MCF 10A (cell line): ENCODE data around the gene ADAM12. TPM values are rescaled to one million over a fixed set of nuclear protein-coding genes. Genes with fewer than 3 reads are reported as not detected.

ENCODE experiments used
- BruUV-seq: library from RNA; stranded (reverse); fragments of 400-500 nt; replicated peaks from 2 replicates; lab custom pipeline; 2021; lab: Mats Ljungman, UMichigan
- CTCF ChIA-PET: fragments of 300-600 bp; sonication (Branson Sonifier 250); formaldehyde crosslinking; extraction: SDS; loops from one replicate; lab custom pipeline; 2021; ENCODE audit warnings: antibody characterized with exemption, inconsistent platforms; lab: Yijun Ruan, JAX
- POLR2A ChIA-PET: fragments of 300-600, 350-650 bp; sonication (Branson Sonifier 250); formaldehyde crosslinking; extraction: SDS; loops from one replicate; lab custom pipeline; 2020; ENCODE audit warnings: antibody characterized with exemption, inconsistent platforms; lab: Yijun Ruan, JAX
- DNase-seq: peaks from one replicate; pipeline ENCODE4 v3.0.0-alpha.2; 2018; ENCODE audit not compliant: unreplicated experiment
- H3K27ac Mint-ChIP-seq: one replicate; pipeline ENCODE4 v1.8.0; 2022; ENCODE audit warnings: mild to moderate bottlenecking, low read depth, mixed read lengths; ENCODE audit not compliant: unreplicated experiment
- H3K27me3 Mint-ChIP-seq: one replicate; pipeline ENCODE4 v1.8.0; 2022; ENCODE audit warnings: mixed read lengths; ENCODE audit not compliant: insufficient read depth, unreplicated experiment
- H3K36me3 Mint-ChIP-seq: one replicate; pipeline ENCODE4 v1.8.0; 2022; ENCODE audit warnings: mild to moderate bottlenecking, moderate library complexity, mixed read lengths; ENCODE audit not compliant: insufficient read depth, unreplicated experiment
- H3K4me1 Mint-ChIP-seq: one replicate; pipeline ENCODE4 v1.8.0; 2022; ENCODE audit warnings: mixed read lengths; ENCODE audit not compliant: insufficient read depth, unreplicated experiment
- H3K4me3 Mint-ChIP-seq: one replicate; pipeline ENCODE4 v1.8.0; 2022; ENCODE audit warnings: mild to moderate bottlenecking, moderate library complexity, mixed read lengths; ENCODE audit not compliant: unreplicated experiment
- H3K9me3 Mint-ChIP-seq: one replicate; pipeline ENCODE4 v1.8.0; 2022; ENCODE audit warnings: mixed read lengths; ENCODE audit not compliant: unreplicated experiment
- intact Hi-C: fragments of 100-400 bp; cut with micrococcal nuclease; formaldehyde crosslinking; loops from 2 replicates; pipeline ENCODE4 v1.14.1; 2022
- total RNA-seq: library from RNA; stranded (reverse); gene quantifications from 2 replicates; pipeline ENCODE4 v1.2.3, GENCODE V29; 2022
- TF ChIP-seq, protein P1 (sequence below): fragments of 200-600 bp; IDR thresholded peaks from one replicate; pipeline ENCODE4 v1.8.0; 2022; ENCODE audit warnings: antibody characterized with exemption, mild to moderate bottlenecking; ENCODE audit not compliant: unreplicated experiment

Gene ADAM12
- total RNA-seq, 1 experiment from 2014 or later: 2.2 TPM

- Mint-ChIP-seq H3K9me3 (no peaks in the 10 kb centered on the region), H3K27ac (no peak overlapping the region), H3K4me1 (no peaks in the 10 kb centered on the region), H3K36me3 (no peaks in the 10 kb centered on the region), H3K27me3 (no peaks in the 10 kb centered on the region), H3K4me3 (no peak overlapping the region)
- ChIA-PET POLR2A (no interaction called here), CTCF (no interaction called here)
- no TSS peak for BruUV-seq
- intact Hi-C loops: no loop called here
- DNase-seq: no peak
- TF ChIP-seq, protein P1, sequence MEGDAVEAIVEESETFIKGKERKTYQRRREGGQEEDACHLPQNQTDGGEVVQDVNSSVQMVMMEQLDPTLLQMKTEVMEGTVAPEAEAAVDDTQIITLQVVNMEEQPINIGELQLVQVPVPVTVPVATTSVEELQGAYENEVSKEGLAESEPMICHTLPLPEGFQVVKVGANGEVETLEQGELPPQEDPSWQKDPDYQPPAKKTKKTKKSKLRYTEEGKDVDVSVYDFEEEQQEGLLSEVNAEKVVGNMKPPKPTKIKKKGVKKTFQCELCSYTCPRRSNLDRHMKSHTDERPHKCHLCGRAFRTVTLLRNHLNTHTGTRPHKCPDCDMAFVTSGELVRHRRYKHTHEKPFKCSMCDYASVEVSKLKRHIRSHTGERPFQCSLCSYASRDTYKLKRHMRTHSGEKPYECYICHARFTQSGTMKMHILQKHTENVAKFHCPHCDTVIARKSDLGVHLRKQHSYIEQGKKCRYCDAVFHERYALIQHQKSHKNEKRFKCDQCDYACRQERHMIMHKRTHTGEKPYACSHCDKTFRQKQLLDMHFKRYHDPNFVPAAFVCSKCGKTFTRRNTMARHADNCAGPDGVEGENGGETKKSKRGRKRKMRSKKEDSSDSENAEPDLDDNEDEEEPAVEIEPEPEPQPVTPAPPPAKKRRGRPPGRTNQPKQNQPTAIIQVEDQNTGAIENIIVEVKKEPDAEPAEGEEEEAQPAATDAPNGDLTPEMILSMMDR: no peak
These were observed 45.6 kb downstream of the ADAM12 start for GRCh38 chr10:126342680-126343079.

GRCh38 chr10:126341491-126341890 lies 46.8 kb downstream of the ADAM12 start:
- H3K27me3 Mint-ChIP-seq: no peaks in the 10 kb centered on the region
- intact Hi-C loops: no loop called here
- no peak overlapping the region for H3K4me3 Mint-ChIP-seq
- H3K4me1 Mint-ChIP-seq: no peaks in the 10 kb centered on the region
- BruUV-seq: no TSS peak
- ChIA-PET POLR2A (interaction anchor here (0.6 kb wide), 1 partner anchor 139 kb away, joined by 3 read pairs; no protein-coding TSS in a partner anchor), CTCF (no interaction called here)
- H3K36me3 Mint-ChIP-seq: no peaks in the 10 kb centered on the region
- H3K27ac Mint-ChIP-seq: no peak overlapping the region
- TF ChIP-seq, protein P1: no peak
- DNase-seq: no peak
- no peaks in the 10 kb centered on the region for H3K9me3 Mint-ChIP-seq

DNA sequence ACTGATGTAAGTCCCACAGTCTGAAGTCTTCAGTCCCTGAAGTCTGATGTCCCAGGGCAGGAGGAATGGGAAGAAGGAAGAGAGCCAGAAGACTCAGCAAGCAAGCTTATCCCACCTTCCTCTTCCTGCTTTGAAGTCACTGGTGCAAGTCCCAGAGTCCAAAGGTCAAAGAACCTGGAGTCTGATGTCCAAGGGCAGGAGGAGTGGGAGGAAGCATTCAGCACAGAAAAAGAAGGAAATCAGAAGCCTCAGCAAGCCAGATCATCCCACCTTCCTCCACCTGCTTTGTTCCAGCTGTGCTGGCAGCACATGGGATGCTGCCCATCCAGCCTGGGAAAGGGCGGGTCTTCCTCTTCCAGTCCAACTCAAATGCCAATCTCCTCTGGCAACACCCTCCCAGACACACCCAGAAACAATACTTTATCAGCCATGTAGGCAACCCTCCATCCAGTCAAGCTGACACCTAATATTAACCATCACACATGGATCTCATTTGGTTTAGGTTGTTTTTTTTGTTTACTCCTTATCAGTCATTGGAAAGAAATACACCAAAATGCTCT lies 50.9 kb downstream of the ADAM12 start:
- ChIA-PET POLR2A (no interaction called here), CTCF (interaction anchor here (0.6 kb wide), 1 partner anchor 1001 kb away, joined by 4 read pairs; no protein-coding TSS in a partner anchor)
- Mint-ChIP-seq H3K4me3 (no peak overlapping the region), H3K27me3 (no peaks in the 10 kb centered on the region), H3K36me3 (no peaks in the 10 kb centered on the region), H3K9me3 (no peaks in the 10 kb centered on the region), H3K4me1 (no peaks in the 10 kb centered on the region), H3K27ac (no peak overlapping the region)
- intact Hi-C loops: no loop called here
- TF ChIP-seq, protein P1: no peak
- no peak for DNase-seq
- no TSS peak for BruUV-seq

DNA sequence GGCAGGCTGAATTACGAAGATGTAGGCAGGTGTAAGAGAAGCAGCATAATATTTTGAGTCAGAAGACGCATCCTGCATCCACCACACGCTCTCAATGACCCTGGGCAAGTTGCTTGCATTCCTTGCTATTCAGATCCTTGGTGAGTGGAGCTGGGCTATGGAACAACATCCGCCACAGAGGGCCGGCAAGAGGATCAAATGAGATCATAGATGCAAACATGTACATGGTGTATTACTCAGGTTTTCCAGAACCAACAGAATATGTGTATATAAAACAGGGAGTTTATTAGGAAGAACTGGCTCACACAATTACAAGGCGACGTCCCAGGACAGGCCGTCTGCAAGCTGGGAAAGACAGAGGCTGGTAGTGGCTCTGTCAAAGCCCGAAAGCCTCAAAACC lies 51.5 kb downstream of the ADAM12 start:
- TF ChIP-seq, protein P1: no peak
- Mint-ChIP-seq H3K36me3 (no peaks in the 10 kb centered on the region), H3K27me3 (no peaks in the 10 kb centered on the region), H3K4me3 (no peak overlapping the region), H3K4me1 (no peaks in the 10 kb centered on the region), H3K27ac (no peak overlapping the region), H3K9me3 (no peaks in the 10 kb centered on the region)
- DNase-seq: no peak
- no TSS peak for BruUV-seq
- intact Hi-C loops: no loop called here
- ChIA-PET CTCF (interaction anchor here (0.6 kb wide), 1 partner anchor 1001 kb away, joined by 4 read pairs; no protein-coding TSS in a partner anchor), POLR2A (no interaction called here)
